Tibial nerve (tissue), 3 donors: ENCODE results near the gene LCT.

Source experiments
- CTCF ChIP-seq, 5 experiments: fragments of 200-600 bp in 3 of 5; fragments of 450-650 bp in 2 of 5; sonication (generic) in 3 of 5; IDR thresholded peaks; one replicate each; pipeline ENCODE4 v1.5.1; 2016 to 2019; ENCODE audit warnings: antibody characterized with exemption in 5 of 5, mild to moderate bottlenecking in 3 of 5, moderate library complexity in 2 of 5
- POLR2A ChIP-seq, 2 donors: fragments of 450-650 bp; IDR thresholded peaks; one replicate each; pipeline ENCODE4 v1.6.1; 2017; ENCODE audit warnings: antibody characterized with exemption in 2 of 2, mild to moderate bottlenecking in 2 of 2, moderate library complexity in 2 of 2

GRCh38 chr2:135798275-135798705 lies 38.7 kb downstream of the LCT start:
- TF ChIP-seq POLR2A (IDR thresholded peaks at IDR 0.05), result no peak
- no peak for TF ChIP-seq CTCF (IDR thresholded peaks at IDR 0.05)
